SK-N-SH (cell line): ENCODE measurements around the gene LRRN4CL. TPM values are rescaled to one million over a fixed set of nuclear protein-coding genes. Genes with fewer than 3 reads are reported as not detected.

Source experiments
- CTCF ChIA-PET: fragments of 300-600, 350-600 bp; formaldehyde crosslinking; extraction: SDS; loops from one replicate; lab custom pipeline; 2021; lab: Yijun Ruan, JAX
- POLR2A ChIA-PET: fragments of 350-600 bp; sonication (Branson Sonifier 250); formaldehyde crosslinking; extraction: SDS; loops from one replicate; lab custom pipeline; 2020; ENCODE audit warnings: antibody characterized with exemption, inconsistent platforms; lab: Yijun Ruan, JAX
- DNase-seq: peaks from one replicate; pipeline ENCODE4 v3.0.0; 2012
- H2AFZ ChIP-seq: fragments of 200-600 bp; sonication (generic); 2 replicates; pipeline ENCODE4 v1.8.1; 2016; ENCODE audit warnings: antibody characterized with exemption, mild to moderate bottlenecking, low read depth
- H3F3A ChIP-seq: fragments of 200-600 bp; sonication (generic); replicated peaks from 2 replicates; pipeline ENCODE3; 2016; ENCODE audit warnings: antibody characterized with exemption, mild to moderate bottlenecking; ENCODE audit not compliant: insufficient read depth
- H3K27ac ChIP-seq, 2 experiments: fragments of 200-500 bp in 1 of 2; fragments of 200-600 bp in 1 of 2; sonication (Bioruptor generic) in 1 of 2; sonication (generic), shearing (Covaris generic) in 1 of 2; 2 replicates each; pipeline versions ENCODE4 v1.5.1 to v1.6.1; 2014 to 2016; ENCODE audit warnings: low read depth in 2 of 2, inconsistent platforms in 1 of 2, low read length in 1 of 2, mild to moderate bottlenecking in 1 of 2, mixed read lengths in 1 of 2
- H3K27me3 ChIP-seq: fragments of 200-600 bp; sonication (generic), shearing (Covaris generic); 2 replicates; pipeline ENCODE4 v1.6.1; 2016; ENCODE audit warnings: mixed run types; ENCODE audit not compliant: insufficient read depth
- H3K36me3 ChIP-seq, 2 experiments: fragments of 200-500 bp in 1 of 2; fragments of 200-600 bp in 1 of 2; sonication (Bioruptor generic) in 1 of 2; sonication (generic) in 1 of 2; replicated peaks in 1 of 2; 2 replicates each; pipeline versions ENCODE3 to v1.5.1; 2014 to 2016; ENCODE audit warnings: low read length in 1 of 2, mild to moderate bottlenecking in 1 of 2; ENCODE audit not compliant: insufficient read depth in 2 of 2, control insufficient read depth in 1 of 2
- H3K4me1 ChIP-seq, 2 experiments: fragments of 200-500 bp in 1 of 2; fragments of 200-600 bp in 1 of 2; sonication (Bioruptor generic) in 1 of 2; sonication (generic), shearing (Covaris generic) in 1 of 2; 2 replicates each; pipeline versions ENCODE4 v1.5.1 to v1.6.1; 2014 to 2016; ENCODE audit warnings: low read depth in 1 of 2, low read length in 1 of 2, mixed run types in 1 of 2; ENCODE audit not compliant: insufficient read depth in 2 of 2, control insufficient read depth in 1 of 2
- H3K4me2 ChIP-seq: fragments of 200-600 bp; sonication (generic), shearing (Covaris generic); 2 replicates; pipeline ENCODE4 v1.6.1; 2017; ENCODE audit warnings: mixed run types
- H3K4me3 ChIP-seq, 2 experiments: fragments of 200-500 bp in 1 of 2; fragments of 200-600 bp in 1 of 2; sonication (Bioruptor generic) in 1 of 2; sonication (generic), shearing (Covaris generic) in 1 of 2; 2 replicates each; pipeline versions ENCODE4 v1.5.1 to v1.8.1; 2014 to 2016; ENCODE audit warnings: low read depth in 2 of 2, inconsistent platforms in 1 of 2, low read length in 1 of 2, mild to moderate bottlenecking in 1 of 2, mixed read lengths in 1 of 2, moderate library complexity in 1 of 2
- H3K79me2 ChIP-seq: fragments of 200-600 bp; sonication (generic); 2 replicates; pipeline ENCODE4 v1.8.1; 2017; ENCODE audit warnings: mild to moderate bottlenecking; ENCODE audit not compliant: insufficient read depth
- H3K9ac ChIP-seq: fragments of 200-600 bp; sonication (generic); 2 replicates; pipeline ENCODE4 v1.6.1; 2017; ENCODE audit warnings: mixed run types
- H3K9me2 ChIP-seq: fragments of 200-600 bp; sonication (generic); 2 replicates; pipeline ENCODE4 v1.6.1; 2017; ENCODE audit warnings: mixed run types
- H3K9me3 ChIP-seq: fragments of 200-600 bp; sonication (generic); 2 replicates; pipeline ENCODE4 v1.6.1; 2017; ENCODE audit warnings: mixed run types, mild to moderate bottlenecking, moderate library complexity
- H4K20me1 ChIP-seq: fragments of 200-600 bp; sonication (generic); 2 replicates; pipeline ENCODE4 v1.6.1; 2017; ENCODE audit warnings: mild to moderate bottlenecking, mixed run types; ENCODE audit not compliant: insufficient read depth
- CHD2 ChIP-seq: fragments of 150-350 bp; IDR thresholded peaks from 2 replicates; pipeline ENCODE4 v1.6.1; 2018; ENCODE audit warnings: low read length; ENCODE audit not compliant: partially characterized antibody
- EP300 ChIP-seq, 2 experiments: IDR thresholded peaks; 2 replicates each; pipeline versions ENCODE4 v1.4.0 to v1.6.1; 2012; ENCODE audit warnings: borderline replicate concordance in 1 of 2, low read depth in 1 of 2, low read length in 1 of 2
- EZH2phosphoT487 ChIP-seq: fragments of 200-600 bp; sonication (generic); IDR thresholded peaks from 2 replicates; pipeline ENCODE4 v1.6.1; 2017; ENCODE audit warnings: low read depth, mixed run types, mild to moderate bottlenecking, antibody characterized with exemption, moderate library complexity, borderline replicate concordance
- GATA2 ChIP-seq: sonication (generic); formaldehyde crosslinking; IDR thresholded peaks from 2 replicates; pipeline ENCODE4 v1.5.0; 2020; ENCODE audit warnings: mild to moderate bottlenecking, missing genetic modification reagents
- JUND ChIP-seq: IDR thresholded peaks from 2 replicates; pipeline ENCODE4 v1.4.0; 2012
- MEF2A ChIP-seq: IDR thresholded peaks from 2 replicates; pipeline ENCODE4 v1.4.0; 2012; ENCODE audit warnings: low read depth, borderline replicate concordance
- MXI1 ChIP-seq: IDR thresholded peaks from 2 replicates; pipeline ENCODE4 v1.6.1; 2012; ENCODE audit warnings: mild to moderate bottlenecking, low read depth, low read length, improper control_type of control experiment
- PBX3 ChIP-seq: IDR thresholded peaks from 2 replicates; pipeline ENCODE4; 2012
- RAD21 ChIP-seq: IDR thresholded peaks from 2 replicates; pipeline ENCODE4 v1.6.1; 2012; ENCODE audit warnings: mild to moderate bottlenecking, low read length
- RCOR1 ChIP-seq: fragments of 150-350 bp; IDR thresholded peaks from 2 replicates; pipeline ENCODE4 v1.6.1; 2017; ENCODE audit warnings: antibody characterized with exemption, low read length
- REST ChIP-seq: IDR thresholded peaks from 2 replicates; pipeline ENCODE4 v1.6.1; 2012; ENCODE audit warnings: mild to moderate bottlenecking, low read depth, low read length, moderate library complexity
- RXRA ChIP-seq: IDR thresholded peaks from 2 replicates; pipeline ENCODE4 v1.4.0; 2012; ENCODE audit warnings: low read depth, mild to moderate bottlenecking, borderline replicate concordance
- SMC3 ChIP-seq: IDR thresholded peaks from 2 replicates; pipeline ENCODE4 v1.6.1; 2012; ENCODE audit warnings: low read depth, low read length, improper control_type of control experiment
- TCF12 ChIP-seq: IDR thresholded peaks from 2 replicates; pipeline ENCODE4 v1.4.0; 2012
- USF1 ChIP-seq: IDR thresholded peaks from 2 replicates; pipeline ENCODE4 v1.4.0; 2012; ENCODE audit warnings: low read depth, borderline replicate concordance
- YY1 ChIP-seq: IDR thresholded peaks from 2 replicates; pipeline ENCODE4 v1.4.0; 2012; ENCODE audit warnings: low read depth, mild to moderate bottlenecking
- ZBTB33 ChIP-seq: IDR thresholded peaks from 2 replicates; pipeline ENCODE4 v1.4.0; 2012; ENCODE audit warnings: low read depth, borderline replicate concordance
- WGBS: methylation state at CpG from one replicate; pipeline ENCODE4 v1.1.6; 2017; ENCODE audit warnings: low lambda C conversion rate; 5-methylcytosine and 5-hydroxymethylcytosine counted together
- polyA plus RNA-seq, 3 experiments: library from polyadenylated mRNA; depleted of rRNA; stranded (reverse); fragments of >200 nt; gene quantifications; 2 replicates each; pipeline ENCODE4 v1.2.3, GENCODE V29; 2012
- TF ChIP-seq, protein P1 (sequence below): fragments of 150-350 bp; IDR thresholded peaks from 2 replicates; pipeline ENCODE4 v1.6.1; 2016; ENCODE audit warnings: mild to moderate bottlenecking, low read depth, low read length
- TF ChIP-seq, protein P2 (sequence below): fragments of 200-600 bp; sonication (generic); IDR thresholded peaks from 2 replicates; pipeline ENCODE4 v1.6.1; 2017; ENCODE audit warnings: antibody characterized with exemption, mild to moderate bottlenecking, moderate library complexity

Gene LRRN4CL
- polyA plus RNA-seq, 1 of the 3 experiments (the other 2 are of a cell fraction): 0.08 TPM

DNA sequence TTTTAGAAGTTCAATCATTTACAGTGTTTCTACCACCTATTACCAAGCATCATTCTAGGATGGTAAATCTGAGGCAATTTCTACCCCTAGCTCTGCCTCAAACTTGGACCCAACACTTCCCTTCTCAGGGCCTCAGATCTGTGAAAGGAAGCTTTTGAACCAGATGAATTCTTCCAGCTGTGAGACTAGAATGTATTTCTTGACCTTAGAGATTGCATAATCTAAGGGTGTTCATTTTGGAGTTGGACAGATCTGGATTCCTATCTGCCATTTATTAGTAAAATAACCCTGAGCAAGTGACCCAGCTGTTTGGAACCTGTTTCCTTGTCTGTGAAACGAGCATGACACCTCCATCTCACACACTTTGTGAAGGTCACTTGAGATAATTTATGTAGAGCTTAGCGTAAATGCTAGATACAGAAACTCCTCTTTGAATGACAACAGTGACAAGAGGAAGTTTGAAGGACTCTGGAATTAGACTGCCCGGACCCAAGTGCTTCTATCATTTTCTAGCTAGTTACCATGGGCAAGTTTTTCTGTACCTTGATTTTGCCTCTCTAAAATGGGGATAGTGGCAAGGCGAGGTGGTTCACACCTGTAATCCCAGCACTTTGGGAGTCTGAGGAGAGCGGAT, 32.4 kb downstream of the LRRN4CL start:
- H3K4me1 ChIP-seq: peaks cover under 1 to 4% of the 10 kb centered on the region in 2 experiments; a peak in 2 of 4 replicates
- H4K20me1 ChIP-seq: no peaks in the 10 kb centered on the region
- POLR2A ChIA-PET: interaction anchor here (1.3 to 2.9 kb wide), 3 partner anchors 8 to 65 kb away, joined by 3 to 11 read pairs (median 11); partner anchors contain the start of genes C11orf98, CSKMT, LBHD1 and TUT1
- no peak for DNase-seq
- H3K36me3 ChIP-seq: peaks cover 0 to 14% of the 10 kb centered on the region in 2 experiments
- no peaks in the 10 kb centered on the region for H3K27me3 ChIP-seq
- no peak overlapping the region for H3K4me3 ChIP-seq
- H3K9ac ChIP-seq: no peak overlapping the region
- CTCF ChIA-PET: interaction anchor here (0.9 to 1.5 kb wide), 4 partner anchors 20 to 262 kb away, joined by 3 read pairs; no protein-coding TSS in a partner anchor
- no peak overlapping the region for H3K4me2 ChIP-seq
- no peak overlapping the region for H3K27ac ChIP-seq
- H3K9me2 ChIP-seq: no peaks in the 10 kb centered on the region
- no peak for TF ChIP-seq MXI1
- TF ChIP-seq, protein P1, sequence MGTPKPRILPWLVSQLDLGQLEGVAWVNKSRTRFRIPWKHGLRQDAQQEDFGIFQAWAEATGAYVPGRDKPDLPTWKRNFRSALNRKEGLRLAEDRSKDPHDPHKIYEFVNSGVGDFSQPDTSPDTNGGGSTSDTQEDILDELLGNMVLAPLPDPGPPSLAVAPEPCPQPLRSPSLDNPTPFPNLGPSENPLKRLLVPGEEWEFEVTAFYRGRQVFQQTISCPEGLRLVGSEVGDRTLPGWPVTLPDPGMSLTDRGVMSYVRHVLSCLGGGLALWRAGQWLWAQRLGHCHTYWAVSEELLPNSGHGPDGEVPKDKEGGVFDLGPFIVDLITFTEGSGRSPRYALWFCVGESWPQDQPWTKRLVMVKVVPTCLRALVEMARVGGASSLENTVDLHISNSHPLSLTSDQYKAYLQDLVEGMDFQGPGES: no peak
- no peak for TF ChIP-seq YY1
- TF ChIP-seq SMC3: no peak
- TF ChIP-seq RCOR1: no peak
- TF ChIP-seq CHD2: no peak
- no peak for TF ChIP-seq MEF2A
- no peak for TF ChIP-seq USF1
- TF ChIP-seq ZBTB33: no peak
- no peak for TF ChIP-seq TCF12
- TF ChIP-seq PBX3: no peak
- no peak for TF ChIP-seq EZH2phosphoT487
- TF ChIP-seq JUND: no peak
- TF ChIP-seq EP300 (IDR thresholded peaks at IDR 0.05; ENCODE audit: borderline replicate concordance in 1 of 2, low read depth in 1 of 2, low read length in 1 of 2): no peak
- no peak for TF ChIP-seq RXRA
- no peak for TF ChIP-seq RAD21
- no peak for TF ChIP-seq GATA2 (CRISPR knock-in tag)
- TF ChIP-seq REST: no peak
- TF ChIP-seq, protein P2, sequence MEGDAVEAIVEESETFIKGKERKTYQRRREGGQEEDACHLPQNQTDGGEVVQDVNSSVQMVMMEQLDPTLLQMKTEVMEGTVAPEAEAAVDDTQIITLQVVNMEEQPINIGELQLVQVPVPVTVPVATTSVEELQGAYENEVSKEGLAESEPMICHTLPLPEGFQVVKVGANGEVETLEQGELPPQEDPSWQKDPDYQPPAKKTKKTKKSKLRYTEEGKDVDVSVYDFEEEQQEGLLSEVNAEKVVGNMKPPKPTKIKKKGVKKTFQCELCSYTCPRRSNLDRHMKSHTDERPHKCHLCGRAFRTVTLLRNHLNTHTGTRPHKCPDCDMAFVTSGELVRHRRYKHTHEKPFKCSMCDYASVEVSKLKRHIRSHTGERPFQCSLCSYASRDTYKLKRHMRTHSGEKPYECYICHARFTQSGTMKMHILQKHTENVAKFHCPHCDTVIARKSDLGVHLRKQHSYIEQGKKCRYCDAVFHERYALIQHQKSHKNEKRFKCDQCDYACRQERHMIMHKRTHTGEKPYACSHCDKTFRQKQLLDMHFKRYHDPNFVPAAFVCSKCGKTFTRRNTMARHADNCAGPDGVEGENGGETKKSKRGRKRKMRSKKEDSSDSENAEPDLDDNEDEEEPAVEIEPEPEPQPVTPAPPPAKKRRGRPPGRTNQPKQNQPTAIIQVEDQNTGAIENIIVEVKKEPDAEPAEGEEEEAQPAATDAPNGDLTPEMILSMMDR: no peak
- H2AFZ ChIP-seq: no peak overlapping the region
- H3K9me3 ChIP-seq: no peaks in the 10 kb centered on the region
- WGBS: 86% methylated on average over 5 of the region's 5 CpGs
- peaks cover 12% of the 10 kb centered on the region for H3K79me2 ChIP-seq
- peaks cover 14% of the 10 kb centered on the region for H3F3A ChIP-seq
